GM18868 (cell line): ENCODE measurements around the gene GNG5.
"Not testable (repeated sequence)": the region's sequence is repeated elsewhere in the genome, so short reads cannot be mapped to it uniquely, and the experiment has no call there.

Experiments
- ATAC-seq: cut with Tn5 transposase; IDR thresholded peaks from one replicate; pipeline ENCODE4 v1.9.1; 2021; ENCODE audit warnings: mild to moderate bottlenecking, moderate library complexity; ENCODE audit not compliant: unreplicated experiment

The GNG5 gene

DNA sequence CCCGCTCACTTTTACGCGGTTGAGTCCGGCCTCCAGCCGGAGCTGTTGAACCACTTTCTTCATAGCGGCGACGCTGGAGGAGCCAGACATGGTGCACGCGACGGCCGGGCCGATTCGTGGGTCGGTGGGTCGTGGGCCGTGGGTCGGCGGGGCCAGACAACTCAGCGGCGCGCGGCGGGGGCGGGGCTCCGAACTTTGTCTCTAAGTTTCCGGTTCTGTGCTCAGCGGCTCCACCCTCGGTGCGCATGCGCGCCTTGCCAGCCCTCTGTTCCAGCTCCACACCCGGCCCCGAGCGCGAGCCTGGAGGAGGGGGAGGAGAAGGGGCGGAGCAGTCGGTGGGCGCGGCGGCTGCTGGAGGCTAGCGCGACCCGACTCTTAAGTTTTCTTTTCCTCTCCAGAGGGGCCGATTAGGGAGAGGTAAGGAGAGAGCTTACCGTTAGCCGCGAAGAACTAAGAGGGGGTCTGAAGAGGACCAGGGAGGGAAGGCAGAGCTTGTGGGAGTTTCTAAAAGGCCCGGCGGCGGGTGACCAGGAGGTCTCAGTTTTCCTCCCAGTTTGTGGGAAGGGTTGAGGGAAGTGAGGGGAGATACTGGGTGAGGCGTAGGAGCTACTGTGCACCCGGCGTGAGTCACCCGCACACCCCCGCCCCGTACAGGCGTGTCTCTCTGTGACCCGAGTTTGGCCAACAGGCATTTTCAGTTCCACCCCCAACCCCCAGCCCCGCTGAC lies at the start of gene GNG5, which contains the start of gene SPATA1:
GNG5 (minus strand) TSS at position 580 of the 727 bp plus-strand sequence; CDS start at position 90, 490 bp downstream.
SPATA1 (plus strand) TSS at position 385 of the 727 bp plus-strand sequence. CDS start 9,974 bp downstream, outside the sequence.
- peak; percentile 82 for ATAC-seq

- no peak for ATAC-seq
Measured at GRCh38 chr1:84550826-84551225, 44.4 kb upstream of the GNG5 start.

DNA sequence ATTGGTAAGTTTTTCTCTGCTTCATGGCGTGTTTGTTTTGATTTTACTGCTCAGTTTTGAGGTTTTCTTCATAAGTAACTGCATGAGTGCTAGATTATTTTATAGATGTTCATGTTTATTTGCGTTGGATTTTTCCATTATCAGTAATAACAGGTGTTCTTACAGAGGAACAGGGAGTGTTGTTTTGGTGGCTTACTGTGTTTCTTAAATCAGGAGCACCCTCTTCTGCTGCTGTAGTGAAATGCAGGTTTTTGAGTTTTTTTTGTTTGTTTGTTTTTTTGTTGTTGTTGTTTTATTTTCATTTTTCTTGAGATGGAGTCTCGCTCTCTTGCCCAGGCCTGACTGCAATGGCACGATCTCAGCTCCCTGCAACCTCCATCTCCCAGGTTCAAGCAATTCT lies 35.3 kb upstream of the GNG5 start:
- no peak for ATAC-seq

DNA sequence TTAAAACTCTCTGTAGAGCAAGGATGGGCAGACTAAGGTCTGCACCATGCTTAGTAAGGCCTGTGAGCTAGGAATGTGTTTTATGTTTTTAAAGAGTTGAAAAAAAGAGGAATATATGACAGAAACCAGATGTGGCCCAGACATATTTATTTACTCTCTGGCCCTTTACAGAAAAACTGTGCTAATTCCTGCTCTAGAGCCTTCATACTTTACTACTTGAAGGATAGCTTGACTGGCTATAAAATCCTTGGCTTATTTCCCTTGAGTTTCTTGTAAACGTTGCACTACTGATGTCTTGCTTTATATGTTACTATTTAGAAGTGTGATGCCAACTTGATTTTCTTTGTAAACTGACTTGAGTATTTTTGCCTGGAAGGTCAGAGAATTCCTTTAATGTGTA lies 34.4 kb upstream of the GNG5 start:
- no peak for ATAC-seq

DNA sequence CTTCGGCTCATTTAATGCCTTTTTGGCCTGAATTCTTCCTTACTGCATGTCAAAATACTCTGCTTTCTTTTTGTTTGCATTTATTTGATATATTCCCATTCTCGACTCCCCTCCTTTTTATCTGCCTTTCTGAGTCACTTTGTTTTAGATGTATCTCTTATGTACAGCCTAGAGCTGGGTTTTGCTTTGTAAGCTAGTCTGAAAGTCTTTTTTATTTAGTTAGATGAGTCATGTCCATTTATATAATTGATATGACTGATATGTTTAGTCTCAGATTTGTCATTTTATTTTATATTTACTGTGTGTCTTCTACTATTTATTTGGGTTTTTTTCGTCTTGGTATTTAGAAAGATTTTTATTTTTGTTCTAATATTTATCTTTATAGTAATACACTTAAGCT lies 33.6 kb upstream of the GNG5 start:
- no peak for ATAC-seq

GRCh38 chr1:84538599-84538998 lies 32.2 kb upstream of the GNG5 start:
- peak; percentile 75 for ATAC-seq

- ATAC-seq: no peak
Measured at GRCh38 chr1:84525779-84526178, 19.4 kb upstream of the GNG5 start.

DNA sequence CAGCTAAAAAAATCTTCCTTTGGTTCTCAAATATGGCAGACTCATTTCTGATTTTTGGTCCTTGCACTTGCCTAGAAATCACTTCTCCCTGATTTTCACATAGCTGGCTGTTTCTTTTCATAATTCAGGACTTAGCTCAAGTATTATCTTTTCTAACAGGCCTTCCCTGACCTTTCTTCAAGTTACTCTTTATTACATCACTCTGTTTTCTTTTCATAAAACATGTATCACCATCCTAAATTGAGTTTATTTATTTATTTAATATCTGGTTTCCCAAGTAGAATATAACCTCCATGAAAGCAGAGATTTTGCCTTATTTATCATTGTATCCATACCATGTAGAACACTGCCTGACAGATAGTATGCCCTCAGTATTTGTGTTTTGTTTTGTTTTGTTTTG lies 18.2 kb upstream of the GNG5 start:
- ATAC-seq: no peak

- no peak for ATAC-seq
Measured at GRCh38 chr1:84510668-84511067, 4.3 kb upstream of the GNG5 start.

- ATAC-seq: no peak
Measured at GRCh38 chr1:84510165-84510564, 3.8 kb upstream of the GNG5 start.

DNA sequence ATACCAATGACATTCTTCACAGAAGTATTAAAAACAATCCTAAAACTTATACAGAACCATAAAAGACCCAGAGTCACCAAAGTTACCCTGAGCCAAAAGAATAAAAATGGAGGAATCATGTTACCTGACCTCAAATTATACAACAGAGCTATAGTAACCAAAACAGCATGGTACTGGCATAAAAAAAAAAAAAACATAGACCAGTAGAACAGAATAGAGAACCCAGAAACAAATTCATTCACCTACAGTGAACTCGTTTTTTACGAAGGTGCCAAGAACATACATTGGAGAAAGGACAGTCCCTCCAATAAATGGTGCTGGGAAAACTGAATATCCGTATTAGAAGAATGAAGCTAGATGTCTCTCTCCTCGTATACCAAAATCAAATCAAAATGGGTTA lies 2.6 kb upstream of the GNG5 start:
- no peak for ATAC-seq

- ATAC-seq: no peak
Measured at GRCh38 chr1:84508510-84508909, 2.1 kb upstream of the GNG5 start.

- ATAC-seq: not testable (repeated sequence)
Measured at GRCh38 chr1:84507887-84508286, 1.5 kb upstream of the GNG5 start.

GRCh38 chr1:84506729-84507453 lies 510 bp upstream of the GNG5 start:
- ATAC-seq: no peak

- peak; percentile 26 for ATAC-seq
Measured at GRCh38 chr1:84505493-84506001, 834 bp downstream of the GNG5 start.

DNA sequence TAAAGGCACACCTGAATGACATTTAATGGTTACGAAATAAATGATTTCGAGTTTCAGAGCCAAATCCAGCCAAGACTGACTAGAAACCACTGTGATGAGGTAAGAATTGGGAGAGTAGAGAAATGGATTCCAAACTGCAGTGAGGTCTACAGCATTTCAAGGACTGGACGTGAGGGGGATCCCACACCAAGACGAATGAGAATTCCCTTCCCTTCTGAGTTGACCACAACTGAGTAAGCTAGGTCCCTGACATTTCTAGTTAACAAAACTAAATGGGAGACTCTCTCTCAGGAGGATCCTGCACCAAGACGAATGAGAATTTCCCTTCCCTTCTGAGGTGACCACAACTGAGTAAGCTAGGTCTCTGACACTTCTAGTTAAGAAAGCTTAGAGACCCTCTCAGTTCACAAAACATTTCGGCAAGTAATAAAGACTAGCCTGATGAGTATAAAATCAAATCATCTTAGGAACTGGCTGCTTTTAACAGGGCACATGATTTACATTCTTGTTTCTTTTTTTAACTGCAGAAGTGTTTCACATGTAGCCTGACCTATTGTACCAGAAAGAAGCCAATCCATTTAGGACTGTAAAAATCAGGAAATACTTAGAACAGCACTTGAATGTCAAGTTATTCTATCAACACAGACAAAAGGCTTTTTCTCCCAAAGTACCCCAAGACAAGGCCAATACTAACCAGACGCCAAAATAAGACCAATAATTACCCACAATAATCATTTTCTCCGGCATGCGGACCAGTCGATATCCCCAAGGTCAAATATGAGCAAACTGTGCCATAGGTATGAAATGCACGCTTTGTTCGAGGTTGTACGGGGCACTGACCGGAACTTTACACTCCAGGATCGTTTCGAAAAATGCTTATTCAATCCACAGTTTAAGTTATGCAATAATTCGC lies 1.5 kb downstream of the GNG5 start:
- no peak for ATAC-seq

DNA sequence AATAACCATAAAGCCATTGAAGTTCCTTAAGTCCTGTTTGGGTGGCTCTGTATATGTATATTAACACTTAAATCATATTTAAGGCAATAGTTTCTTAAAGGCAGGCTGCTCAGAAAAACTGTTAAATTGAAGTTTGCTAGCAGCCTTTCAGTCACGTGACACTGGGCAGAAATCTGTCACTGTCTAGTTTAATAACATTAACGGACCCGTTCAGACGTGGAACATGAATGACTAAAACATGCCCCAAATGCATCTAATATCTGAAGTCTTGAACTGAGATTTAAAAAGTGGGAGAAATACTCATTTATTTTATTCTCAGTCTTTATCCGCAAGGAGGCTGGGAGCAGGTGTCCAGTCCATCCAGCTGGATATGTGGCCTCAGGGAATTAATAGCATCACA lies 3.5 kb downstream of the GNG5 start:
- ATAC-seq: no peak

- ATAC-seq: no peak
Measured at GRCh38 chr1:84497631-84498275, 8.6 kb downstream of the GNG5 start.

- ATAC-seq: no peak
Measured at GRCh38 chr1:84496498-84496897, 9.9 kb downstream of the GNG5 start.

DNA sequence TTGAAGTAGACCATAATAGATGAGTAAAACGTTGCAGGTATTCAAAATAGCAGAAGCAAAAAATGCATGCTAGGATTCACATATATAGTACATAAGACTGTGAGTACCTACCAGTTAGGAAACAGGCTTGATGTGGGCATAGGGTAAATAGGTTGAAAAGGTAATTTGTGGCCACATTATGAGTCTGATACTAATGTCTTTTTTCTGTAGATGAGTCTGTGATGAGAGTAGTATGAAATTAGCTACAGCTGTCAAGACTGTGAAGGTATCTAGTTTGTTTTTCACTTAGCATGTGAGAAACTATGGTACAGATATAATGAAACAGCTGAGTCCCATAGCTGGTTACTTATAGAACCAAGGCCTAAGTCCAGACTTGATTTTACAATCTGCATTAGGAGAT lies 12.6 kb downstream of the GNG5 start:
- ATAC-seq: no peak

- ATAC-seq: no peak
Measured at GRCh38 chr1:84492726-84493125, 13.7 kb downstream of the GNG5 start.
